Endometrium (tissue), 2 donors: ENCODE results near the gene TGIF1.
A peak's percentile ranks its signal among the peaks of the same experiment; 100 is the strongest.
"Not testable (repeated sequence)": the region's sequence is repeated elsewhere in the genome, so short reads cannot be mapped to it uniquely, and the experiment has no call there.

ENCODE experiments used
- FAIRE-seq: peaks from 2 replicates; lab custom pipeline; 2012; peaks lifted over from hg19 to GRCh38; lab: Jason Lieb, UNC
- donor health status: control.
- donor health status: control.

Gene TGIF1

GRCh38 chr18:3455907-3456685, 6.1 kb downstream of the TGIF1 start:
- FAIRE-seq: no peak

GRCh38 chr18:3456686-3457069, 6.7 kb downstream of the TGIF1 start:
- FAIRE-seq: no peak

GRCh38 chr18:3457261-3457724, 7.3 kb downstream of the TGIF1 start:
- no peak for FAIRE-seq

GRCh38 chr18:3458378-3458777, 8.4 kb downstream of the TGIF1 start:
- no peak for FAIRE-seq

- no peak for FAIRE-seq
Measured at GRCh38 chr18:3458952-3459853, 9.2 kb downstream of the TGIF1 start.

GRCh38 chr18:3460823-3461398, 10.9 kb downstream of the TGIF1 start:
- no peak for FAIRE-seq

- FAIRE-seq: no peak
Measured at GRCh38 chr18:3461704-3462103, 11.7 kb downstream of the TGIF1 start.

GRCh38 chr18:3463051-3463450, 13.1 kb downstream of the TGIF1 start:
- FAIRE-seq: peak; percentile 88

- no peak for FAIRE-seq
Measured at GRCh38 chr18:3466045-3466444, 16.1 kb downstream of the TGIF1 start.

- no peak for FAIRE-seq
Measured at GRCh38 chr18:3466872-3467271, 16.9 kb downstream of the TGIF1 start.

- FAIRE-seq: no peak
Measured at GRCh38 chr18:3468066-3468705, 18.2 kb downstream of the TGIF1 start.

GRCh38 chr18:3468833-3469232, 18.9 kb downstream of the TGIF1 start:
- FAIRE-seq: no peak

- no peak for FAIRE-seq
Measured at GRCh38 chr18:3471141-3471648, 21.2 kb downstream of the TGIF1 start.

- not testable (repeated sequence) for FAIRE-seq
Measured at GRCh38 chr18:3472121-3472520, 22.1 kb downstream of the TGIF1 start.

GRCh38 chr18:3472681-3473544, 22.9 kb downstream of the TGIF1 start:
- FAIRE-seq: no peak

- FAIRE-seq: no peak
Measured at GRCh38 chr18:3478262-3478978, 28.4 kb downstream of the TGIF1 start.

GRCh38 chr18:3479978-3480509, 30.1 kb downstream of the TGIF1 start:
- FAIRE-seq: no peak

GRCh38 chr18:3480827-3481573, 31.0 kb downstream of the TGIF1 start:
- FAIRE-seq: no peak

GRCh38 chr18:3481696-3482210, 31.8 kb downstream of the TGIF1 start:
- no peak for FAIRE-seq
